Measurements from ENCODE around the gene PEX16.
"Not testable (repeated sequence)": the region's sequence is repeated elsewhere in the genome, so short reads cannot be mapped to it uniquely, and the experiment has no call there.

The PEX16 gene

DNA sequence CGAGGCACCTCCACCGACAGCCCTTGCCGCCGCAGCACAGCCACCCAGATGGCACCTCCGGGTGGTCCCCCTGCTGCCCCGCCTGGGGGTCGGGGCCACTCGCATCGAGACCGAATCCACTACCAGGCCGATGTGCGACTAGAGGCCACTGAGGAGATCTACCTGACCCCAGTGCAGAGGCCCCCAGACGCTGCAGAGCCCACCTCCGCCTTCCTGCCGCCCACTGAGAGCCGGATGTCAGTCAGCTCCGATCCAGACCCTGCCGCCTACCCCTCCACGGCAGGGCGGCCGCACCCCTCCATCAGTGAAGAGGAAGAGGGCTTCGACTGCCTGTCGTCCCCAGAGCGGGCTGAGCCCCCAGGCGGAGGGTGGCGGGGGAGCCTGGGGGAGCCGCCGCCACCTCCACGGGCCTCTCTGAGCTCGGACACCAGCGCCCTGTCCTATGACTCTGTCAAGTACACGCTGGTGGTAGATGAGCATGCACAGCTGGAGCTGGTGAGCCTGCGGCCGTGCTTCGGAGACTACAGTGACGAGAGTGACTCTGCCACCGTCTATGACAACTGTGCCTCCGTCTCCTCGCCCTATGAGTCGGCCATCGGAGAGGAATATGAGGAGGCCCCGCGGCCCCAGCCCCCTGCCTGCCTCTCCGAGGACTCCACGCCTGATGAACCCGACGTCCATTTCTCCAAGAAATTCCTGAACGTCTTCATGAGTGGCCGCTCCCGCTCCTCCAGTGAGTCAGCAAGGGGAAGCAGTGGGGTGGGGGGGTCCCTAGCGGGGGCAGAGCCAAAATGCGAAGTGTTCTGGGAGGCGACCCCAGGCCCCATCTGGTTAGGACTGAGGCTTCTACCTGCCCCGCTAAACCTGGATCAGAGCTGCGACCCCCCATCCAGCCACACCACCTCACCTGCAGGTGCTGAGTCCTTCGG, 15.0 kb downstream of the PEX16 start:
- TF ChIP-seq, protein P1, sequence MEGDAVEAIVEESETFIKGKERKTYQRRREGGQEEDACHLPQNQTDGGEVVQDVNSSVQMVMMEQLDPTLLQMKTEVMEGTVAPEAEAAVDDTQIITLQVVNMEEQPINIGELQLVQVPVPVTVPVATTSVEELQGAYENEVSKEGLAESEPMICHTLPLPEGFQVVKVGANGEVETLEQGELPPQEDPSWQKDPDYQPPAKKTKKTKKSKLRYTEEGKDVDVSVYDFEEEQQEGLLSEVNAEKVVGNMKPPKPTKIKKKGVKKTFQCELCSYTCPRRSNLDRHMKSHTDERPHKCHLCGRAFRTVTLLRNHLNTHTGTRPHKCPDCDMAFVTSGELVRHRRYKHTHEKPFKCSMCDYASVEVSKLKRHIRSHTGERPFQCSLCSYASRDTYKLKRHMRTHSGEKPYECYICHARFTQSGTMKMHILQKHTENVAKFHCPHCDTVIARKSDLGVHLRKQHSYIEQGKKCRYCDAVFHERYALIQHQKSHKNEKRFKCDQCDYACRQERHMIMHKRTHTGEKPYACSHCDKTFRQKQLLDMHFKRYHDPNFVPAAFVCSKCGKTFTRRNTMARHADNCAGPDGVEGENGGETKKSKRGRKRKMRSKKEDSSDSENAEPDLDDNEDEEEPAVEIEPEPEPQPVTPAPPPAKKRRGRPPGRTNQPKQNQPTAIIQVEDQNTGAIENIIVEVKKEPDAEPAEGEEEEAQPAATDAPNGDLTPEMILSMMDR (conservative IDR thresholded peaks at IDR 0.05; ENCODE audit: low read depth, low read length), result no peak
- no peak for DNase-seq (ENCODE audit: low read depth)
- no peak overlapping the region for H3K4me3 ChIP-seq (ENCODE audit: low read length)

GRCh38 chr11:45901626-45902025, 16.1 kb downstream of the PEX16 start:
- TF ChIP-seq, protein P1 (conservative IDR thresholded peaks at IDR 0.05; ENCODE audit: low read depth, low read length), result no peak
- DNase-seq (ENCODE audit: low read depth), result no peak

GRCh38 chr11:45900916-45901617, 16.6 kb downstream of the PEX16 start:
- H3K4me3 ChIP-seq (ENCODE audit: low read length), result peak overlapping the region; percentile 53
- DNase-seq (ENCODE audit: low read depth), result no peak

More at GRCh38 chr11:45901626-45902025, 16.1 kb downstream of the PEX16 start:
- no peak overlapping the region for H3K4me3 ChIP-seq (ENCODE audit: low read length)

GRCh38 chr11:45900175-45900800, 17.4 kb downstream of the PEX16 start:
- not testable (repeated sequence) for DNase-seq (ENCODE audit: low read depth)
- peak overlapping the region; percentile 53 for H3K4me3 ChIP-seq (ENCODE audit: low read length)

More at GRCh38 chr11:45900916-45901617, 16.6 kb downstream of the PEX16 start:
- TF ChIP-seq, protein P1 (conservative IDR thresholded peaks at IDR 0.05; ENCODE audit: low read depth, low read length), result no peak

DNA sequence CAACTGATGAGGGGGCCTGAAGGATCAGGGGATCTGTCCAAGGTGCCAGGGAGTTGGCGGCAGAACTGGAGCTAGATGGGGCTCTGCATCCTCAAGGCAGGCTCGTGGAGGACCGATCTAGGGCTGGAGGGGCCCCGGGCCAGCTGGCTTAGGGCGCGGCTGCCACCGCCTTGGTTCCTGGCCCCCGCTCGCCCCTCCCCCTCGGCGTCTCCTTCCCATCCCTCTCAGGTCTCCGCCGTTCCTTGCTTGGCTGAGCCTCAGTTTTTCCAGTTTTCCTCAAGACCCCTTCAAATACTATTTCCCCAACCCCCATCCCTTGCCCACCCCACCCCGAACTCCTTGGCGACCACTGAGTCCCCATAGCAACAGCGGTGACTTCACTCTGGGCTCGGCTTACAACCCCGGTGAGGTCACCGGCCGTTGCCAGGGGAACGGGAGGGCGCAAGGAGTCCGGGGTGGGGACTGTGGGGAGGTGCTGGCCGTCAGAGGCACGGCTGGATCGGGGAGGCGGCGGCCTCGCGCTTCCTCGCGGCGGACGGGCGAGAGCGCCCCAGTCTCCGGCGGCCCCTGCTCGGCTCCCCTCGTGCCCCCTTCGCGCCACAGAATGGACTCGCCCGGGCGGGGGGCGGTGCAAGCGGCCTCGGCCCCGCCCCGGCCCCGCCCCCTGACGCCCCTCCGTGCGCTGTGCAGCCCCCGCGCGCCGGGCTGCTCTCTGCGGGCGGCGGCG, 18.1 kb downstream of the PEX16 start:
- TF ChIP-seq, protein P1 (conservative IDR thresholded peaks at IDR 0.05; ENCODE audit: low read depth, low read length), result no peak
- DNase-seq (ENCODE audit: low read depth), result peak; percentile 57
- H3K4me3 ChIP-seq (ENCODE audit: low read length), result peak overlapping the region; percentile 47

DNA sequence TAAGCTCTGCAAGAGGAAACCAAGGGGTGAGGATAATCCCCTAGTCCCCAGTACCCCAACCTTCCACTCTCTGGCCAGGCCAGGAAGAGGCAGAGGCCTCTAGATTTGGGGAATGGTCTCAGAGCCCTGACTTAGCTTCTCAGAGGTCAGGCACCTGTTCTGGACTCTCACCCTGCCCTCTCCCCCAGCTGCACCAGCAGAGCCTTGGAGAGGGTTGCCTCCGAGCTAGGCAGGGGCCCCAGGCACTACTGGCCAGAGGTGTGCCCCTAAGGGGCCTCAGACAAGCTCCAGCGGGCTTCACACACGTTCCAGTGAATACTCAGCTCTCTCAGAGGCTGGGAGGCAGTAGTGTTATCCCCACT, 18.6 kb downstream of the PEX16 start:
- TF ChIP-seq, protein P1 (conservative IDR thresholded peaks at IDR 0.05; ENCODE audit: low read depth, low read length), result no peak

GRCh38 chr11:45897556-45897955, 20.1 kb downstream of the PEX16 start:
- TF ChIP-seq, protein P1 (conservative IDR thresholded peaks at IDR 0.05; ENCODE audit: low read depth, low read length), result no peak
- no peak for DNase-seq (ENCODE audit: low read depth)
- H3K4me3 ChIP-seq (ENCODE audit: low read length), result no peak overlapping the region

More for the DNA sequence above, 18.6 kb downstream of the PEX16 start:
- peak overlapping the region; percentile 47 for H3K4me3 ChIP-seq (ENCODE audit: low read length)
- DNase-seq (ENCODE audit: low read depth), result no peak
